ENCODE measurements around the gene GPC3.

GPC3 gene

DNA sequence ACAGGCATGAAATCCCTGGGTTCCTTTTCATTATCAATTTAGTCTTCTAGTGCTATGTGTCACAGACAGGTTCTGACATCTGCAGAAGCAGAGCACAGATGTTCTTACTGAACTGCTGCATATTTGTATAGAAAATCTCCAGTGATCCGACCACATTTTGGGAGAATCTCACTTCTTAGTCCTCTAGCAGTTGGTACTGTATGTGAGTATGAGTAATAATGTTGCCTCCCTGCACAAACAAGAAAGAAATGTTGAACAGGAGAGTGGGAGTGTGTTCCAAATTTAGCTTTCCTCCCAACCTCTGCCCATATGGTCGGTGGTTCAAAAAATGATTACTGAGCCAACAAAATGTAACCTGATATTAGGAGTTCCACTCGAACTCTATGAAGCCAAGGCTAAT, 404.8 kb downstream of the GPC3 start:
- in situ Hi-C loops (cut with MboI; ENCODE audit: low sequenced_read_pairs) = no loop called here

DNA sequence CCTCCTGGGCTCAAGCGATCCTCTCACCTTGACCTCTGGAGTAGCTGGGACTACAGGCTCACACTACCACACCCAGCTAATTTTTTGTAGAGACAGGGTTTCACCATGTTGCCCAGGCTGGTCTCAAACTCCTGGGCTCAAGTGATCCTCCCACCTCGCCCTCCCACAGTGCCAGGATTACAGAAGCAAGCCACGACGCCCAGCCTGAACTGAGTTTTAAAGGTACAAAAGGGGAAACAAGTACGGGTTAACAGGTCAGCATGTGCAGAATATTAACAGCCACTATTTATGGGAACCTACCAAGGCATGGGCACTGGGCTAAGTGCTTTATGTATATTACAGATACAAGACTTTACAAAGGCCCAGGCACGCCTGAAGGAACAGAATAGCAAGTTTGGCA, 405.8 kb downstream of the GPC3 start:
- in situ Hi-C loops (cut with MboI; ENCODE audit: low sequenced_read_pairs) = no loop called here

DNA sequence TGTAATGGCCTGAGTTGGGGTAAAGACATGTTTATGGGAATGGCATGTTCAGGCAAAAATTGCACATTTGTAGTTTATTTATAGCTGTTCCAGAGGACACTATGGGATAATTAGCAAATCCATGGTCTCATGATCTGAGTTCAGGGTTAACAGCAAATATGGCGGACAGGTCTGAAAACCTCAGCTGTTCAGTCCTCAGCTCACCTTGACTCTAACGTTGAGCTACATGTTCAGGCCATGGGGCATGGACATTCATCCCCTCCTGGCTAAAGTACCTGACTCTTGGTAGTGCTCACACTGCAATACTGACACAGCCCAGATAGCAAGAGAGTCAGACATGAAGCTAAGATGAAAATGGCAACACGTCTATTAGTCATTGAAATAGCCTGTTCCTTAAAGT, 408.5 kb downstream of the GPC3 start:
- in situ Hi-C loops (cut with MboI; ENCODE audit: low sequenced_read_pairs) = no loop called here

DNA sequence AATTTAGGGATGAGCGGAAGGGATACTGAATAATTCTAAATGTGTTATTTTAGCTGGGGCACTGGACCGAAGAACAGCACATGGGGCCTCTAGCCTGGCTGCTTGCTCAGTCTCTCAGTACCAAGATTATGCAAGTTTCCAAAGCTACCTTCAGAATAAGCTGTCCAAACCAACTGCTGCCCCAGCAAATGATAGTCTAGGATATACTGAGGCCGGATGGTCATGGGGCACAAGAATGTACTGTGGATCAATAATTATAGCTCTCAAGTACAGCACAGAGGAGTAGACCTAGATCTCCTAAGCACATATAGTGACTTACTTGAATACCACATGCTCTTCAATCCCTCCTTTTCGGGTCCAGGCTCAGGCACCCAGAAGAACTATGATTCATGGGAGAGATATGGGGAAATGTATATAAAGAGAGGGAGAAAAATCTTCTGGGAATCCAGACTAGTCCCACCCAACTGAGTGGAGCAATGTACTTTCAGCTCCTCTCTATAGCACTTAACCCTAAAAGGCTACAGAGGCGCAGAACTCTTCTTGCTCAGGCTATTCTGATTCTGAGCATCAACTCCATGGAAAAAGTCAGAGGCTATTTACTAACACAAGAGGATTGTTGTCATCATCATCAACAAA, 409.8 kb downstream of the GPC3 start:
- in situ Hi-C loops (cut with MboI; ENCODE audit: low sequenced_read_pairs) = no loop called here

DNA sequence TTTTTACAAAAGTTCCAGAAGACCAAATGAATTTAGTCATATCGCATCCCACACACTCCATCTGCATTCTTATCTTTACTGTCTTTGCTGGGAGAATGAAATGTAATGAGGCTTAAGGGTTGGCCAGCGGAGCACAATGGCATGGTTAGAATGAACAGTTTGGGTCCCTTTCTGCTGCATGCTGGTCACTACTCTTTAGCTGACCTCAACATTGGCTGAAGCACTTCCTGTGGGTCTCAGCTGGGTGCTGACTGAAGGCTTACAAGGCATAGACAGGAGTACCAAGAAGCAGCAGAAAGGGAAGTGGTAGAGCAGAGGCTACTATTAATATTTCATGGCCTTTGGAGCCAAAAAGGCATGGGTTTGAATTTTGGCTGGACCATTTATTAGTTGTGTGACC, 410.7 kb downstream of the GPC3 start:
- in situ Hi-C loops (cut with MboI; ENCODE audit: low sequenced_read_pairs) = no loop called here

DNA sequence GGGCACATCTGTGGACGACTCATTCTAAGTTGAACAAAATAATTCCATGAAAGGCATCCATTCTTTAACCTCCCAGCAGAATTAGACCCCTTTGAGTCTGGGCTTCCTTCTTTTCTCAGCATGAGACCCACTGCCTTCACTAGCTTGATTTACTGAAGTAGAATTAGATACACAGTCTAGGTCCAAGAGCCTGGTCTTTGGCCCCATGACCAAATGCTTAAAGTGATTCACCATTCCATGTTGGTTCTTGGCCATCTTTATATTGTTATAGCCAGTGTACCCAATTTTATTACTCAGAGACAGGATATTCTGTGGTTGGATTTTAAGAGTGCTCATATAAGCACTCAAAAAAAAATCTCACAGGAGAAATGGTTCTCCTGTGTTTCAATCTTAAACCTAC, 414.8 kb downstream of the GPC3 start:
- in situ Hi-C loops (cut with MboI; ENCODE audit: low sequenced_read_pairs) = no loop called here

DNA sequence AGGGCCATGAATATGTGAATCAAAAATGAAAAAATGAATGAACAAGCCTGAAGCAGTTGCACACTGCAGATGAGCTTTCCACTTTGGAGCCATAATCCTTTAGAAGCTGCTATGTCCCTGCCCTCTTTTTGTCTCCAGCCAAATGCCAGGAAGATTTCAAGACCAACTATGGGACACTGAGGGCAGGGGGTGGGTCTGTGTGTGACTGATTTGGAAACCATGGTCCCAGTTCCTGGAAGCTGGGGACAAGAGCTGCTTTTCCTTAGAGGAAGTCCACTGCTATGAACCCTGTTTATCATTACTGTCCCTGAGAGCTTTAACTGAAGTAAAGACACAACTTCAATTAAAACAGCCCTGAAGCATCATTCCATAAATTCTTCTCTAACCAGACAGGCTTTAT, 416.2 kb downstream of the GPC3 start:
- in situ Hi-C loops (cut with MboI; ENCODE audit: low sequenced_read_pairs) = no loop called here

DNA sequence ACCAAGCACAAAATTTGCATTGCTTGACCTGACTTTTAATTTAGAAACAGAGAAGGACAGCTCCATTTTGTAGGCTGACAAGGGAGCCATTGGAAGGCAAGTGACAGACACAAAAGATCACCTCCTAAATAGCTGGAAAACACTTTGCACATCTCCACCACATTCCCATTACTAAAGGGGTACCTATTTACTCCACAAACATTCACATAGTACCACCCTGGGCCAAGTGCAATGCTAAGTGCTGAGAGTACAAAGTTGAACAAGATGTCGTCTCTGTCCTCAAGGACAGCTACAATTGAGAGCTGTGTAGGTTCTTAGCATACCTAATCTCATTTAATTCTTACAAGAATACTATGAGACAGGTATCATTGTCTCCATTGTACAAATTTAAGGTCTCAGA, 417.3 kb downstream of the GPC3 start:
- in situ Hi-C loops (cut with MboI; ENCODE audit: low sequenced_read_pairs) = no loop called here

DNA sequence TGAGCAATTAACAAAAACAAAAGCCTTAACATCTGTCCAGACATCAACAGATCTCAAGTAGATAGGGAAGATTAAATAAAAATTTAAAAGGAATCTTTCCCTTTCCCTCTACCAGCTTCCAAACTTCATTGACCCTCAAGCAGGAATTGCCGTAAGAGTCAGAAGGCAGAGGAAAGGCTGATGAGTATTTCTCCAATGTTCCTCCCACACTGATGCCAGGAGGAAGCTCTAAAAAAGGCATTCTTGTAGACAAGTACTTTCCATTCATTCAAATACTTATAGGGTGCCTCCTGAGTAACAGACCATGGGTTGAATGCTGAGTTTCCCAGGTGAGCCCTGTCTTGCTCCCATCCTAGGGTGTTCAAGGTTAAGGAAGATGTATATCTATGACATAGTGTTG, 418.5 kb downstream of the GPC3 start:
- in situ Hi-C loops (cut with MboI; ENCODE audit: low sequenced_read_pairs) = no loop called here

DNA sequence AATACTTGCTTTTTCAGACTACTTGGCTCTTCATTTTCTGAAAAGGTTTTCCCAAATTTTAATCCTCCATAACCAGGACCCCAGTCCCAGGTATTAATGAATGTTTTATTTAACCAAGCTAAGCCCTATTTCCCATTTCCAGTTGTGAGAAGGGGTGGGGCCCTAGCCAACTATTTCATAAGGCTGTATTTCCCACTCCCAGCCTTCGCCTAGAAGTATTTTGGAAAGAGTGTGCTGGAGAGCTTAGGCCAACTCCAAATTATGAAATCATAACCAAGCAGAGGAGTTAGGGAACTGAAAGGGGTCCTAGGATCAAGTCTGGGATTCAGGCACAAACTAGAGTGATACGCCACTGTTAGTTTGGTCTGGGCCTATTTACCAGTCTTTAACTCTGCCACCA, 421.7 kb downstream of the GPC3 start:
- in situ Hi-C loops (cut with MboI; ENCODE audit: low sequenced_read_pairs) = no loop called here

DNA sequence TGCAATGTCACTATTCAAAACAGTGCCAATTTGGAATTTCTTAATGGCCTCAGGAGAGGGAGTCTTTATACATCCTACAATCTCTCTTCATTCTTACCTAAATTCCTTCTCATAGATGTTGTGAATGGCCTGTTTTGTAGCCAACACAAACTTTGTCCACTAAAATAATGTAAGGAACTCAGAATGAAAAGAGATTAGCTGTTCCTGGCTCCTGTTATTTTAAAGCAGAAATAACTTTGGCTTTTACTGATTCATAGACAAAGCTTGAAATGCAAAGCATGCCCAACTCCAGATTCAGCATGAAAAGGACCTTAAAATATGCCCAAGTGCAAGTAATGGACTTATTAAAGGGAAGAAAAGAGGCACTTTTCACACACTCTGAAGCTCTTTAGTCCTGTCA, 424.1 kb downstream of the GPC3 start:
- in situ Hi-C loops (cut with MboI; ENCODE audit: low sequenced_read_pairs) = no loop called here

DNA sequence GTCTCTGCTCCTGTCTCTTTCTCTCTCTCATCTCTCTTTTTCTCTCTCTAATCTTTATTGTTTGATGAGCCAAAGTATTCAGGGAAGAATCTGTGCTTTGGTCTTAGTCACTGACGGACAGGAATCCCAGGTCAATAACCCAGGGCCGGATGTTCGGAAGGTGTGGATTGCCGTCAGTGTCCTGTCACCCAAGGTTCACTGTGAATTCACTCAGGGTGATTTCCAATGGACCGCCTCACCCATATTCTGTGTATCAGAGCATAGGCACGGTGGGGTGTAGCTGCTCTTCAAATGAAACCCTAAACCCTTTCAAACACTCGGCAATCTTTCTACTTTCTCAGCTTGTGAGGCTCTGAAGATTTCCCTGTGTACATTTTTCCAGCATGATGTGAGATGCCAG, 425.5 kb downstream of the GPC3 start:
- in situ Hi-C loops (cut with MboI; ENCODE audit: low sequenced_read_pairs) = no loop called here

DNA sequence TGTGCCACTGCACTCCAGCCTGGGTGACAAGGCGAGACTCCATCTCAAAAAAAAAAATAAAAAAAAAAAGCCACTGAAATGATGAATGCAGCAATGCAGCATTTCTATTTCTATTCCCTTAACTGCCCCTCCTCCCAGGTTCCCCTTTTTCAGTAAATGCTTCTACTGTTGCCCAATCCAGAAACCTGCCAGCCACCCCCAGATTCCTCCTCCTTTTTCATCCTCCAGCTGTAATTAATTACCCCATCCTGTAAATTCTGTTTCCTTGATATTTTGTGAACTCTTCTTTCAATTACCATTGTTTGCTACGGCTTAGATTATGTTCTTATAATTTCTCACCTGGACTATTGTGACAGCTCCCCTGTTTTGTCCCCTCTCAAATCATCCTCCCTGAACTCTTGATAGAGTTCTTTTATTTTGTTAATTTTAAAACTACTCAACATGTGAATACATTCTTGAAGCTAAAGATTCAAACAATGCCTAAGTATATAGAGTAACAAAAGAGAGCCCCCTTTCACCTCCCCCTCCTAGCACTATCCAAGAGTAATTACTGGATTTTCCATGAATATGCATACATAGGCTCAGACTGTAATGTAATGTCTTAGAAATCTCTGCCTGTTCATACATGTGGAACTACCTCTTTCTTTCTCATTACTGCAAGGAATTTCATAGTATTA, 429.5 kb downstream of the GPC3 start:
- in situ Hi-C loops (cut with MboI; ENCODE audit: low sequenced_read_pairs) = no loop called here

DNA sequence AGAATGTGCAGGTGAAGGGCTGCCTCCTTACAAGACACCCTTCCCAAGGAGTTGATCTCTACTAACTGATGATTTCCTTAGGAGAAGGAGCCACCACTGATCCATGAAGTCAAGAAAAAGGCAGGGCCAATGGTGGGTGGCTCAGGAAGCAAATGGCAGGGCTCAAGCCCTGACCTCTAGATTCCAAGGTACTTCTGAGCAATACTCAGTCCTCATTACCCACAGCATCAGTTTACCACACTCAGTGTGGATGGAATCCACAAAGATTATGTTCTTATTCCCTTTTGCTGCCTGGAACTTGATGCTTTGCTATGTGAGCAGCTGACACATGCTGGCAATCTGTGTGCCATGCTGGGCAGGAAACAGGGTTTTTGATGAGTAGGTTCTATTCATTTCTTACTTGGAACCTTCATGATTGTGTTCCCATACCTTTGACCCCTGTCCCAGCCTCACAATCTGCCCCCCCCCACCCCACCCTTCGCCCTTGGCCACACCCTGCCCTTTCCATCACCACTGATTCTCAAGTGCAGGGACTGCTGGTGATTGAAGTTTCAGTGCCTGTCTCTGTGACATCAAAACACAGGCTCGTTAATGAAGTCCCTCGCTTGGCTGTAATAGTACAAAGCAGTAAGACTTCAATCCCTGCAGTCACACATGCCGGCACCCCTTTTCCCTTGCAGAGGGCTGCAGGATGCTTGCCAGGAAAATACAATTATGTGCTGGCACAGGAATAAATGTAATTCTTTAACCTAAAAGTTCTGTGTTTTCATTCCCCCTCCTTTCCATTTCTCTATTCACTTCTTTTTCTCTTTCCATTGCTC, 434.5 kb downstream of the GPC3 start:
- in situ Hi-C loops (cut with MboI; ENCODE audit: low sequenced_read_pairs) = no loop called here

DNA sequence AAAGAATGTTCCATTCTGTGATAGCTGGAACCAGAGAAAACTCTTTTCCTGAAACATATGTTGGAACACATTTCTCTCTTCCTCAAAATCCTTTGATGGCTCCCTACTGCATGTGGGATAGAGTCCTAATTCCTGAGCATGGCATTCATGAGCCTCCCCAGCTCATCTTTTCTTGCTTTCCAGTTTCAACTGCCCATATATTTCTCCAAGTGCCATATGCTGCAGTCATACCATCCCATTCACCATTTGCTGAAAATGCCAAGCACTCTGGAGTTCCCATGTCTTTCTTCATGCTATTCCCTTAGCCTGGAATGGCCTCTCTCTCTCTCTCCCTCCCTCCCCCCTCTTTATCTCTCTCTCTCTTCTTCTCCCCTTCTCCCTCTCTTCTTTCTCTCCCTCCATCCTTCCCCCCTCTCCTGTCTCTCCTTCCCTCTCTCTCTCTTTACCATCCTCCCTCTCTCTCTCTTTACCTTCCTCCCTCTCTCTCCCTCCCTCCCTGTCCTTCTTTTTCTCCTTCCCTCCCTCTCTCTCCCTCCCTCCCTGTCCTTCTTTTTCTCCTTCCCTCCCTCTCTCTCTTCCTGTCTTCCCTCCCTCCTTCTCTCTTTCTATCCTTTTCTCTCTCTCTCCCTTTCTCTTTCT, 436.0 kb downstream of the GPC3 start:
- in situ Hi-C loops (cut with MboI; ENCODE audit: low sequenced_read_pairs) = no loop called here

DNA sequence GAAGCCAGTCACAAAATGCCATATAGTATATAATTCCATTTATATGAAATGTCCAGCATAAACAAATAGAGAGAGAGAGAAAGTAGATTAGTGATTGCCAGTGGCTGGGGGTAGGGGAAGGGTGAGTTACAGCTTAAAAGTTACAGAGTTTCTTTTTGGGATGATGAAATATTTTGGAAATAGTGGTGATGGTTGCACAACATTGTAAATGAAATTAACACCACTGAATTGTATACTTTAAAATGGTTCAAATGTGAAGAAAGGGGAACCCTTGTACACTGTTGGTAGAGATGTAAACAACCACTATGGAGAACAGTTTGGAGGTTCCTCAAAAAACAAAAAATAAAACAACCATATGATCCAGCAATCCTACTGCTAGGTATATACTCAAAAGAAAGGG, 439.0 kb downstream of the GPC3 start:
- in situ Hi-C loops (cut with MboI; ENCODE audit: low sequenced_read_pairs) = no loop called here

DNA sequence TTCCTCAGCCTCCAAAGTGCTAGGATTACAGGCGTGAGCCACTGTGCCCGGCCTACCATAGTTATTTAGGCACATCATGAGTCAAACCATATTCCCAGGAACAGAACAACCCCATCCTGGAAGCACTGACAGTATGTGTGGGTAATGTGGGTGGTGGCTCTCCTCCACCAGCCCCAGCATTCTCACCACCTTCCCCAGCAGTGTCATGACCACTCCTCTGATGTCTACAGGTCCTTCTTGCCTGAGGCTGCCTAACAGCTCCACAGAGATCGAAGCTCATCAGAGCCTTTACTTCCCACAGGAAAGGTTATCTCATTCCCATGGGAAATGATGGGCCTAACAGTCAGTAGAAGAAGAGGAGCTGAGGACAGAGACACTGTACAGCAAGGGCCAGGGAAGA, 440.6 kb downstream of the GPC3 start:
- in situ Hi-C loops (cut with MboI; ENCODE audit: low sequenced_read_pairs) = no loop called here

DNA sequence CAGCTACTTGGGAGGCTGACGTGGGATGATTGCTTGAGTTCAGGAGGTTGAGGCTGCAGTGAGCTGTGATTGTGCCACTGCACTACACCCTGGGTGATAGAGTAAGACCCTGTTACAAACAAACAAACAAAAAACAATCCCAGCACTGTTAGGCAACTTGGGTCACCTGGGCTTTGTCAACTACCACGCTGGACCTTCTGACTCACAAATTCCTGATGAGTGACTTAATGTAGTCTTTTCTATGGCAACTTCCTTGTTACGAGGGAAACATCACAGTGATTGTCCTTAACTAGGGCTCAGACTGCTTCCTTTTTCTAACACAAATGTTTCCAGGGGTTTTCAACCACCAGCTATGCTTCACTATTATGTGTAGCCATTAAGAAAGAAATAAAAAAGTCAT, 441.3 kb downstream of the GPC3 start:
- in situ Hi-C loops (cut with MboI; ENCODE audit: low sequenced_read_pairs) = no loop called here

DNA sequence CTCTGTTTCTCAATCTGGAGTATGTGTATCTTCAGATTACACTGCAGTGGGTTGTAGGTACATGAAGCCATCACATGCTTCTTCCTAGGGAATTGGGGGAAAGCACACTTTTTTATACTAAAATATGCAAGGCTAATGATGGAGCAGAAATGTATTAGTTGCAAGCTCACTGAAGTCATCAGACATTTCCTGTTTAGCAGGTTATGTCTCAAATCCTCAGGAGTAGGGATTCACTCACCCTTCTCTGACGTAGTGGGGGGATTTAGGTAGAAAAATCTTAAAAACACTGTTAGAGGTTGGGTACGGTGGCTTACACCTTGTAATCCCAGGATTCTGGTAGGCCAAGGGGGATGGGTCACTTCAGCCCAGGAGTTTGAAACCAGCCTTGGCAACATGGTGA, 441.7 kb downstream of the GPC3 start:
- in situ Hi-C loops (cut with MboI; ENCODE audit: low sequenced_read_pairs) = no loop called here

DNA sequence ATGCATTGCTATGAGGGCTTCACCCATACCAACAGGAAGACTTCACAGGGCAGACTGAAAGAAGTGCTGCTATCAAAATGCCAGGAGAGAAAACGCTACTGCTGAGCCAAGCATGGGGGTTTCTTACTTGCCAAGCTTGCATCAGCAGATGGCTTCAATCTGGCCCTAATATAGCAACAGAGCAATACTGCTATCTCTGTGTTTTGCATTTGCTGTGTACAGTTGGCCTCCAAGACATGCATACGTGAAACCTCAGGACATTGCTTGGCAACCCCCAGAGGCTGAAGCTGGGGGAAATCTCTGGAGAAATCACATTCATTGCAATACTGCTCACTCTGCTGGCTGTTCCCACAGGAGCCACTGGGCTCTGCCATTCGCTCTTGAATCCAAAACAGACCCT, 442.9 kb downstream of the GPC3 start:
- in situ Hi-C loops (cut with MboI; ENCODE audit: low sequenced_read_pairs) = no loop called here

DNA sequence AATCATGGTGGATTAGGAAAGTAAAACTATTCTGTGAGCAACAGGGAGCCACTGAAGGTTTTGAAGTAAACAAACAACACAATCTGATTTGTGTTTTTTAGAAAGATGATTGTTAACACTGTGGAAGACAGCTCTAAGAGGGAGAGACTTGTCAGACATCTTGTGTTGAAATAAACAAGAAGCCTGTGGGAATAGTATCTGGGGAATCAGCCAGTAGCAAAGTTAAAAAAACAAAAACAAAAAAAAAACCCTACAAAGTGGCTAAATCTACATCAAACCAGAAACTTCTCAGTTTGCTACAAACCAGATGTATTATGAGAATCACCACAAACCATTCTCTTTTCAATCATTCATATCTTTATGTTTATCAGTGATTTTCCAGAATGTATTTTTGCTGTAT, 444.4 kb downstream of the GPC3 start:
- in situ Hi-C loops (cut with MboI; ENCODE audit: low sequenced_read_pairs) = no loop called here

DNA sequence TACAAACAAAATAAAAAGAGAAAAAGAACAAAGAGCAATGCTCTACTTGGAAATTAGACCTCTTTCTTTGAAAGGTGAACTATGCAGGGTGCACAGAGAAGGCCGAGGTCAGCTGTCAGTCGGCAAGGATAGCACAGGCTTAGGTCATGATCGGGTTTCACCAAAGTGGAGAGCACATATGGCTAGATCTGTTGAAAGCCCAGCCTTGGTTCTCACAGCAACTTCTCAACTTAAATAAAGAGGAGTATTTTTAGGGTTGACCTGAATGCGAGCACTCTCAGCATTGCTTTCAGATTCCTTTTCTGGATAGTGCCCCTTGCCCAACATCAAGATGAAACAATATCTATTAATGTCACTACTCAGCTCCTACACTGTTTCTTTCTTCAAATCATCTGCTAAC, 447.2 kb downstream of the GPC3 start:
- in situ Hi-C loops (cut with MboI; ENCODE audit: low sequenced_read_pairs) = no loop called here
